ENCODE results near the gene GPR32.

GPR32 gene

GRCh38 chr19:50794876-50795663 is 24.8 kb downstream of the GPR32 start (continued):
- TF ChIP-seq, protein P1, sequence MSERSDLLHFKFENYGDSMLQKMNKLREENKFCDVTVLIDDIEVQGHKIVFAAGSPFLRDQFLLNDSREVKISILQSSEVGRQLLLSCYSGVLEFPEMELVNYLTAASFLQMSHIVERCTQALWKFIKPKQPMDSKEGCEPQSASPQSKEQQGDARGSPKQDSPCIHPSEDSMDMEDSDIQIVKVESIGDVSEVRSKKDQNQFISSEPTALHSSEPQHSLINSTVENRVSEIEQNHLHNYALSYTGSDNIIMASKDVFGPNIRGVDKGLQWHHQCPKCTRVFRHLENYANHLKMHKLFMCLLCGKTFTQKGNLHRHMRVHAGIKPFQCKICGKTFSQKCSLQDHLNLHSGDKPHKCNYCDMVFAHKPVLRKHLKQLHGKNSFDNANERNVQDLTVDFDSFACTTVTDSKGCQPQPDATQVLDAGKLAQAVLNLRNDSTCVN (tag by site-specific recombination; optimal IDR thresholded peaks at IDR 0.05) = no peak
- TF ChIP-seq SP2 (tag by site-specific recombination; IDR thresholded peaks at IDR 0.05) (no peak), ZSCAN16 (tag by site-specific recombination; IDR thresholded peaks at IDR 0.05) (0 out of 2 replicates have a peak, but pooled peaks have one; percentile 14), ZNF10 (tag by site-specific recombination; IDR thresholded peaks at IDR 0.05) (no peak), ZNF354C (tag by site-specific recombination; IDR thresholded peaks at IDR 0.05; ENCODE audit: borderline replicate concordance, low read depth) (no peak), ZNF121 (tag by site-specific recombination; IDR thresholded peaks at IDR 0.05) (no peak), ZNF341 (tag by site-specific recombination; IDR thresholded peaks at IDR 0.05; ENCODE audit: low read depth) (no peak), ZBTB1 (tag by site-specific recombination; IDR thresholded peaks at IDR 0.05) (no peak), ZNF560 (tag by site-specific recombination; IDR thresholded peaks at IDR 0.05; ENCODE audit: borderline replicate concordance) (no peak), BCL11B (tag by site-specific recombination; IDR thresholded peaks at IDR 0.05; ENCODE audit: low read depth) (peak; percentile 89), ZNF707 (tag by site-specific recombination; IDR thresholded peaks at IDR 0.05) (no peak), ZNF423 (tag by site-specific recombination; IDR thresholded peaks at IDR 0.05) (peak; percentile 59), ZSCAN18 (tag by site-specific recombination; IDR thresholded peaks at IDR 0.05) (no peak), GLIS2 (tag by site-specific recombination; IDR thresholded peaks at IDR 0.05) (peak; percentile 100), ZNF311 (tag by site-specific recombination; IDR thresholded peaks at IDR 0.05; ENCODE audit: borderline replicate concordance) (no peak), WT1 (tag by site-specific recombination; IDR thresholded peaks at IDR 0.05) (no peak), TSHZ1 (tag by site-specific recombination; IDR thresholded peaks at IDR 0.05; ENCODE audit: borderline replicate concordance) (no peak), ZNF654 (tag by site-specific recombination; IDR thresholded peaks at IDR 0.05; ENCODE audit: low read depth) (no peak), ZNF266 (tag by site-specific recombination; IDR thresholded peaks at IDR 0.05; ENCODE audit: low read depth) (no peak), ZNF792 (tag by site-specific recombination; IDR thresholded peaks at IDR 0.05) (no peak), SCRT1 (tag by site-specific recombination; IDR thresholded peaks at IDR 0.05; ENCODE audit: borderline replicate concordance) (no peak; the same call in 1 of the 2 replicates), PRDM6 (tag by site-specific recombination; IDR thresholded peaks at IDR 0.05) (no peak), ZNF221 (tag by site-specific recombination; IDR thresholded peaks at IDR 0.05; ENCODE audit: borderline replicate concordance) (no peak), ZNF138 (tag by site-specific recombination; IDR thresholded peaks at IDR 0.05; ENCODE audit: borderline replicate concordance) (no peak), ZNF394 (tag by site-specific recombination; IDR thresholded peaks at IDR 0.05; ENCODE audit: borderline replicate concordance) (no peak)
- TF ChIP-seq, protein P2, sequence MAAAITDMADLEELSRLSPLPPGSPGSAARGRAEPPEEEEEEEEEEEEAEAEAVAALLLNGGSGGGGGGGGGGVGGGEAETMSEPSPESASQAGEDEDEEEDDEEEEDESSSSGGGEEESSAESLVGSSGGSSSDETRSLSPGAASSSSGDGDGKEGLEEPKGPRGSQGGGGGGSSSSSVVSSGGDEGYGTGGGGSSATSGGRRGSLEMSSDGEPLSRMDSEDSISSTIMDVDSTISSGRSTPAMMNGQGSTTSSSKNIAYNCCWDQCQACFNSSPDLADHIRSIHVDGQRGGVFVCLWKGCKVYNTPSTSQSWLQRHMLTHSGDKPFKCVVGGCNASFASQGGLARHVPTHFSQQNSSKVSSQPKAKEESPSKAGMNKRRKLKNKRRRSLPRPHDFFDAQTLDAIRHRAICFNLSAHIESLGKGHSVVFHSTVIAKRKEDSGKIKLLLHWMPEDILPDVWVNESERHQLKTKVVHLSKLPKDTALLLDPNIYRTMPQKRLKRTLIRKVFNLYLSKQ (tag by site-specific recombination; IDR thresholded peaks at IDR 0.05; ENCODE audit: borderline replicate concordance) = no peak
- TF ChIP-seq, protein P3, sequence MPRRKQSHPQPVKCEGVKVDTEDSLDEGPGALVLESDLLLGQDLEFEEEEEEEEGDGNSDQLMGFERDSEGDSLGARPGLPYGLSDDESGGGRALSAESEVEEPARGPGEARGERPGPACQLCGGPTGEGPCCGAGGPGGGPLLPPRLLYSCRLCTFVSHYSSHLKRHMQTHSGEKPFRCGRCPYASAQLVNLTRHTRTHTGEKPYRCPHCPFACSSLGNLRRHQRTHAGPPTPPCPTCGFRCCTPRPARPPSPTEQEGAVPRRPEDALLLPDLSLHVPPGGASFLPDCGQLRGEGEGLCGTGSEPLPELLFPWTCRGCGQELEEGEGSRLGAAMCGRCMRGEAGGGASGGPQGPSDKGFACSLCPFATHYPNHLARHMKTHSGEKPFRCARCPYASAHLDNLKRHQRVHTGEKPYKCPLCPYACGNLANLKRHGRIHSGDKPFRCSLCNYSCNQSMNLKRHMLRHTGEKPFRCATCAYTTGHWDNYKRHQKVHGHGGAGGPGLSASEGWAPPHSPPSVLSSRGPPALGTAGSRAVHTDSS (tag by site-specific recombination; IDR thresholded peaks at IDR 0.05) = peak; percentile 14; the same call in 1 of the 2 replicates
